ENCODE data around the gene KIF3B.
A peak's percentile ranks its signal among the peaks of the same experiment; 100 is the strongest.
"Not testable (repeated sequence)": the region's sequence is repeated elsewhere in the genome, so short reads cannot be mapped to it uniquely, and the experiment has no call there.

Gene KIF3B

DNA sequence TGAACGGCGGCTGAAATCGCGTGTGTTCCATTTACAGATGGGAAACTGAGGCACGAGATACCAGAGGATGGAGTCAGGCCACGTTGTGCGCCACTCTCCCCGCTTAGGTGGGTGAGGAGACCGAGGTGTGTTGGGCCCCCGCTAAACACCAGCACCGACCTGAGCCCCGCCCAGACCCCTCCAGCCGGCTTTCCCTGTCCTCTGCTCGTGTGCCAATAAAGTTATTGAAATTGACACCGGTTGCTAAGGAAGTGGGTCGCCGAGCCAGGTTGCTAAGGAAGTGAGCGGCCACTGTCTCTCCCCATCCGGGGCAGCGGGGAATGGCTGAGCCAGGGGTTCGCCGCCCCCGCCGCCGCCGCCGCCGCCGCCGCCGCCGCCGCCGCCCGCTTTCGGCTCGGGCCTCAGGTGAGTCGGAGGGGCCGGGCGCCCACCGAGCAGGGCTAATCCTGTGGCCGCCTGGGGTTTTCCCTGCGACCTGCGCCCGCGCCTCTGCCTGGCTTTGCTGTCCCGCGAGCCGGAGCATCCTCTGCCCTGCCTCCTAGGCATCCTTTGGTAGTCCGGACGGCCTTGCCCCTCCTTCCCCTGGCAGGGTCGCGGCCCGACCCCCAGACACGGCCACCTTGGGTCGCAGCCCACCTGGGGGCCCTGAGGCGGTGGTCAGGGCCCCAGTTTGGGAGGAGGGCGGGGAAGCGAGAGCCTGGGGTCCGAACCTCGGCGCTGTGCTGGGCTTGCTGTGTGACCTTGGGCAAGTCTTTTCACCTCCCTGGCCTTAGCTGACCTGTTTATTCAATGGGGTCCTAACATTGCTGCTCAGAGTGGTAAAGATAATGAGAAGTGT lies at the start of gene KIF3B:
Gene KIF3B (plus strand): TSS at position 291 of the 838 bp plus-strand sequence. CDS start 32,127 bp downstream, outside the sequence.
- DNase-seq, result peak; percentile 93

DNA sequence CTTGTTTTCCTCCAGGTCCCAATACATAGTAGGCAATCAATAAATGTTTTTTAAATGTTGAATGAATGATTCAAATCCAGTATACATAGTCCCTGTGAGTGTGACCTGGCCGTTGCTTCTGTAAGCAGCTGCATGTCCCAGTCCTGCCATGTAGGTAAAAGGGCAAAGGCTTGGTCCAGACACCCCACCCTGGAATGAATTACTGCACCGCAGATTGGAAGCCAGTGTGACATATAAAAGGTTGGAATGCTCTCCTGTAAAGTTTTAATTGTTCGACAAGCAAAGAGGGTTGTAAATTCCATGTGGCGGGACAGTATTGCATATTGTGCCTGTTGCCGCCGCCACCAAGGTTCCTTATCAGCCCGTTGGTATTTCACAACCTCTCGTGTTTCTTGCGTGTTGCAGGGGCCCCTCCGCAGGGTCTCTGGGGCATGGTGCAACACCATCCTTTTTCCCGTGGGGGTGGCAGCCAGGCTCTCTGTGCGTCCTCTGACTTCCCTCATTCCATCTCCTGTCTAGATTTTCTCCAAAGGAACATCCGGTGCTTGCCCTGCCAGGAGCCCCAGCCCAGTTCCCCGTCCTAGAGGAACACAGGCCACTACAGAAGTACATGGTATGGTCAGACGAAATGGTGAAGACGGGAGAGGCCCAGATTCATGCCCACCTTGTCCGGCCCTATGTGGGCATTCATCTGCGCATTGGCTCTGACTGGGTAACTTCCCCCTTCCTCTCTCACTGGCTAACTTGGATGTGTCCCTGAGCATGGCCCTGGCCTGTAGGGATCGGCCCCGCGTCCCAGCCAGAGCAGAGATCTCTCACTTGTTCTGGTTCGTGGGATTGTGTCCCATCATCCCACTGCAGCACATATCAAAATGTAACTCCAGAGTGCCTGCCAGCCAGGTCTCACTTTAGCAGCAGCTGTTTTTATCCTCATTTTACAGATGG lies 49.4 kb upstream of the KIF3B start:
- no peak for DNase-seq

DNA sequence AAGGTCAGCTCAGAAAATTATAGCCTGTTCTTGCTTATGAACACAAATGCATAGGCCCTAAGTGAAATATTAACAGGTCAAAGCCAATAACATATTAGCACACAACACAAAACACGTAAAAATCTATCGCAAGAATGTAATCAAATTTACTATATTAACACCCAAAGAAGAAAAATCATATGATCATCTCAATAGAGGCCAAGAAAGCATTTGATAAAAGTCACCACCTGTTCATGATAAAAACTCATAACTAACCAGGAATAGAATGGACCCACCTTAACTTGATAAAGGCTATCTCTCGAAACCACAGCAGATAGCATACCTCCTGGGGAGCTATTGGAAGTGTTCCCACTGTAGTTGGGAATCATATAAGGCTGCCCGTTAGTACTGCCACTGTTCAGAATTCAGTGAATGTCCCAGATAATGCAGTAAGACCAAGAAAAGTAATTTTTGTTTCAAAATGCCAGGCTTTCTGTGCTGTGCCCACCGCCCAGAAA lies 48.2 kb upstream of the KIF3B start:
- no peak for DNase-seq

DNA sequence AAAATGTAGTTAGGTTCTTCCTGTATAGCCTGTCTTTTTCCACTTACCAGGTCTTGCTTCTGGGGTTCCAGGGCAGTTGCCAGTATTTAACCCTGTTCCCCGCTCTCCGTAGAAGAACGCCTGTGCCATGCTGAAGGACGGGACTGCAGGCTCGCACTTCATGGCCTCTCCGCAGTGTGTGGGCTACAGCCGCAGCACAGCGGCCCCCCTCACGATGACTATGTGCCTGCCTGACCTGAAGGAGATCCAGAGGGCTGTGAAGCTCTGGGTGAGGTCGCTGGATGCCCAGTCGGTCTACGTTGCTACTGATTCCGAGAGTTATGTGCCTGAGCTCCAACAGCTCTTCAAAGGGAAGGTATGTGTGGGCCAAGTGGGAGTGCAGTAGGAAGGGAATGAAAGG lies 46.7 kb upstream of the KIF3B start:
- DNase-seq, result no peak

DNA sequence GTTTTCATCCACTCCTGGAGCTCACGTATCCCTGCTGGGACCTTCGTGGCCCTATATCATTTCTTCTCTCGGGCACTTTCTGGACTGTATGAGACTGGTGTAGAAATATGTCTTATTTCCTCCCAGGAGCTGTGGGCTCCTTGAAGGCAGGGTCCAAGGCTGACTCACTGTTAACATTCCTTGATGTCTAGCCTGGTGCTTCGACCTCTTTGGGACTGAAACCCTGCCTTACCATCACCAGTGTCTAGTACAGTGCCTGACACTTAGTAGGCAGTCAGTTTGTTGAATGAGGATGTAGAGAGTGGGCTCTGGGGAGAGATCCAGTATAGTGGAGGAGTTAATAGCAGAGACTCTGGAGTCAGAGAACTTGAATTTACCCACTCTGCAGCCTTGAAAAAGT lies 46.2 kb upstream of the KIF3B start:
- DNase-seq, result no peak

DNA sequence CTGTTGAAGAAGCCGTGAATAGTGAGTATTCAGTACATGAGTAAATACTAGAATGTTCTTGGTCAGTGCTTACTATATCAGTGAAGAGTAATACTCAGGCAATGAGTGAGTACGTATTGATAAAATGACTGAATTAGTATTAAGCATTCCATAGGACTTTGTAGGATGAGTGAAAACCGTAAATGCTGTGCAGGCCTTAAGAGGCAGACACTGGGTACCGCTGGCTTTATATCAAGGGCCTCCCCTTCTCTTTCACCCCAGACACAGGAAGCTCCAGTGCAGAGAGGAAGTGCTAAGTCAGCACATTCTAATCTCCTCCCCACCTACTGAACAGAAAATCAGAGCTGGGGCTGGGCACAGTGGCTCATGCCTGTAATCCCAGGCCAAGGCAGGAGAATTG lies 45.6 kb upstream of the KIF3B start:
- DNase-seq, result no peak

DNA sequence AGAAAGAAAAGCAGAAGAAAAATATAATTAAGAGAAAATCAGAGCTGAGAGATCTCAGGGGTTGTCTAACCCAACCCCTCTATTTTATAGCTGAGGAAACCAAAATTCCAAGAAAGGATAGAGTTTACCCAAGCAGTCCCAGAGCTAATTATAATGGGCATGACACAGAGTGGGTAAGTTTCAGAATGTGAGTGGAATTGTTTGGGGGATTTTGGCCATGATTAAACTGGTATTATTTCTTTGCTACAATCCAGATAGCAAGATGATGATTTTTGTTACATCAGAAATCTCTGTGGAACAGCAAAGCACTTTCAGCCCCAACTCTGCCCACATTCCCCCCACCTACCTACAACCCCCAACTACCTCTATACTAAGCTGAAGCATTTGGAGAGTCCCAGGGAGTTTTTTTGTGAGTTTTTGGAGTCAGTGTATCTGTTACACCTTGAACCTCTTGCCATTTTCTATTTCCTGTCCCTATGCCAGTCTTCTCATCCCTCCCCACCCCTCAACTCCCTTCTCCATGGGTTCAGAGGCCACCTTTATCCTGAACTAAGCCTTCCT lies 45.0 kb upstream of the KIF3B start:
- DNase-seq, result no peak

DNA sequence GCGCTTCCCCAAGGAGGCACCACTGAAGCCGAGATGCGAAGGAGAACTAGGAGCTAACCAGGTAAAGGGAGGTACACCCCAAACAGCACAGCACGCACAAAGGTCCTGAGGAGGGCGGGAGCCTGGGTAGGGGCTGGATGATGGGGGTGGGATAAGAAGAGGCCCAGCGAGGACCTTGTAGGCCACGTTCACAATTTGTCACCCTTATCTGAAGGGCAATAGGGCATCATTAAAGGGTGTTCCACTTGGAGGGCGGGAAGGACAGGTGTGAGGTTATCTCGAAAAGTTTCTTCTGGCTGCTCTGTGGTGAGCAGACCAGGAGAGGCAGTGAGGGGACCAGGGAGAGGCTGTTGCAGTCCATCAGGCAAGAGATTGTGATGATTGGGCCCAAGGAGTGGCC lies 44.2 kb upstream of the KIF3B start:
- DNase-seq, result no peak

DNA sequence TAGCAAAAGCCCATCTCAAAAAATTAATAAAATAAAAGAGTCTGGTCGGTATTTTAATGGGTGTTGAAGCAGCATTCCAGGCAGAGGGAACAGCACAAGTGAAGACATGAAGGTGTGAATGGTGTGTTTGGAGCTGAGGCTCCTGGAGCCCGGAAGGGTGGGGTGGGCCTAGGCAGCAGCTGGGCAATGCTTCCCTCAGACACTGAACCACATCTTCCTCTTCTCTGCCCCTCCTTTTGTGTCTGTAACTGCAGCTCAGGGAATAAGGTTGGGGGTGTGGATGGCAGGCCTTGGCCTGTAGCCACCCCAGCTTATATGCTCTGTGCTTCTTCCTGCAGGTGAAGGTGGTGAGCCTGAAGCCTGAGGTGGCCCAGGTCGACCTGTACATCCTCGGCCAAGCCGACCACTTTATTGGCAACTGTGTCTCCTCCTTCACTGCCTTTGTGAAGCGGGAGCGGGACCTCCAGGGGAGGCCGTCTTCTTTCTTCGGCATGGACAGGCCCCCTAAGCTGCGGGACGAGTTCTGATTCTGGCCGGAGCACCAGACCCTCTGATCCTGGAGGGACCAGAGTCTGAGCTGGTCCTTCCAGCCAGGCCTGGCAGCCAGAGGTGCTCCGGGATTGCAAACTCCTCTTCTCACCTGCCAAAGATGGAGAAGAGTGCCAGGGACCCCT lies 43.2 kb upstream of the KIF3B start:
- no peak for DNase-seq

DNA sequence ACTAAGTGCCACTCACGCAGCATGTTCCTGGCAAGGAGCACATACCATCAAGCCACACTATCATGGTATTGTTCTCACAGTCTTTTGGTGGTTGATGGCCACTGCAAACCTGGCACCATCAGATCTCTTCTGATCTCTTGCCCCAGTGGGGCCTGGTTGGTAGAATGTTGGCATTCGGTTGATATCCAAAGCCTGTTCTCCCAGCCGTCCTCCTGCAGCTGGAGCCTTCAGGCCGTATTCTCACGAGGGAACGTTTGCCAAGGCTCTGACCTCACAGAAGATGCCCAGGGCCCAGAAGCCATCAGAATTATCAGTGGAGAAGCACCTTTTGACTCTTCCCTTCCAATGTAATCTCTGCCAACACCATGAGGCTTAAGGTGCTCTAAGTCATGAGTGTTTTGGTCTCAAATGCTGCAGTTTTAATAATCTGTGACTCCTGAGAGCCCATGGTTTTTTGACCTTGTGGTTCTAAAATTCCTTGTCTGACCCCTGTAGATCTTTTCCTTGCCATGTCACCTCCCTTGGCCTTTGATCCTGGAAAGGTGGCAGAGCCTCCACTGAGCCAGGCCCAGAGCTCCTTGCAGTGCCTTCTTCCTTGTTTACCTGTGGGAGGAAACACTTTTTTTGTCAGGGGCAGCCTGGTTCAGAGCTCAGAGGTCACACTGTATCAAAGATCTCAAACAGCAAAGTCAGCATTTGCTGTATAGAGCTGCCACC lies 42.0 kb upstream of the KIF3B start:
- DNase-seq, result no peak

DNA sequence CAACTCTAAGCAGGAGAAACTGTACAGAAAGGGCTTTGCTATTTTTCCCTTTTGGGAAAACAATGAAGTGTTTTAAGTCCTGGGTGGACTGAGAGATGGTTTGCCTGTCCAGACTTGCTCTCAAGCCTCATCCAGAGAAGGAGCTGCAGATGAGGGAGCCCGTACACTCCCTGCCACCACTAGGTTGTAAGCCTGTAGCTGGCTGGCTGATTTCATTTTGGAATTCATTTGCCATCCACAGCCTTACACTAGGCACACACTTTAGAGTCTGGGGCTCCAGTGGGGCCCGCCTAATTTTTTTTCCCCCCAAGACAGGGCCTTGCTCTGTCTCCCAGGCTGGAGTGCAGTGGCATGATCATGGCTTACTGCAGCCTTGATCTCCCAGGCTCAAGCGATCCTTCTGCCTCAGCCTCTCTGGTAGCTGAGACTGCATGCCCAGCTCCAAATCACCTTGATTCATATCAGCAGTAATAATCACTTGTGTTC lies 41.4 kb upstream of the KIF3B start:
- DNase-seq, result no peak

DNA sequence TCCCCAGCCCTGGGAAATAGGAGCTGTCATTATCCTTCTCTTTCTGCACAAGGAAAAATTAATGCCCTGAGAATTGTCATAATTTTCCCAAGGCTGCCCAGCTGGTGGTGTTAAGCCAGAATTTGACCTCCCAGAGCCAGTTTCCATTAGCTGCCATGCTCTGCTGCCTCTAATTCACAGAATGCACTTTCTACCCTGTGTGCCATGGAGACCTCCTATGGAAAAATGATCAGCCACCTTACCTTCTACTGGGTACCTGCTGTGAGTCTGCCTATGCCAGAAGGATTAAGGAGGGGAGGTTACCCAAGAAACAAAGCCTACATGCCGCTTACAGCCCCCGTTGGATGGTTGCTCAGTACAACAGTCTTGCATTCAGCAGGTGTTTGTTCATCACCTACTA lies 40.6 kb upstream of the KIF3B start:
- DNase-seq, result no peak

DNA sequence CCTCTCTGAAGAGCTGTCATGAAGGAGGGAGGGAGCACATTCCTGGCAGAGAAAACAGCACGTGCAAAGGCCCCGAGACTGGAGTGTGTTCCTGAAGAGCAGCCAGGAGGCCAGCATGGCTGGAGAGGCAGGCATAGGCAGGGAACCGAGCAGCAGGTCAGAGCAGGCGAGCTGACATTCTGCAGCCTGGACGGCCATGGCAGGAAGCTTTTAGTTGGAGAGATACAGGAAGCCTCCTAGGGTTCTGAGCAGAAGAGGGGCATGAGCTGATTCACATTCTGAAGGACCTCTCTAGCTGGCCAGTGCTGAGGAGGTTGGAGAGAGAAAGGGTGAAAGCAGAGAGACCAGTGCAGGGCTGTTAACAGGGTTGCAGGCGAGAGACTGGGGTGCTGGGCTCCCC lies 40.0 kb upstream of the KIF3B start:
- DNase-seq, result no peak

DNA sequence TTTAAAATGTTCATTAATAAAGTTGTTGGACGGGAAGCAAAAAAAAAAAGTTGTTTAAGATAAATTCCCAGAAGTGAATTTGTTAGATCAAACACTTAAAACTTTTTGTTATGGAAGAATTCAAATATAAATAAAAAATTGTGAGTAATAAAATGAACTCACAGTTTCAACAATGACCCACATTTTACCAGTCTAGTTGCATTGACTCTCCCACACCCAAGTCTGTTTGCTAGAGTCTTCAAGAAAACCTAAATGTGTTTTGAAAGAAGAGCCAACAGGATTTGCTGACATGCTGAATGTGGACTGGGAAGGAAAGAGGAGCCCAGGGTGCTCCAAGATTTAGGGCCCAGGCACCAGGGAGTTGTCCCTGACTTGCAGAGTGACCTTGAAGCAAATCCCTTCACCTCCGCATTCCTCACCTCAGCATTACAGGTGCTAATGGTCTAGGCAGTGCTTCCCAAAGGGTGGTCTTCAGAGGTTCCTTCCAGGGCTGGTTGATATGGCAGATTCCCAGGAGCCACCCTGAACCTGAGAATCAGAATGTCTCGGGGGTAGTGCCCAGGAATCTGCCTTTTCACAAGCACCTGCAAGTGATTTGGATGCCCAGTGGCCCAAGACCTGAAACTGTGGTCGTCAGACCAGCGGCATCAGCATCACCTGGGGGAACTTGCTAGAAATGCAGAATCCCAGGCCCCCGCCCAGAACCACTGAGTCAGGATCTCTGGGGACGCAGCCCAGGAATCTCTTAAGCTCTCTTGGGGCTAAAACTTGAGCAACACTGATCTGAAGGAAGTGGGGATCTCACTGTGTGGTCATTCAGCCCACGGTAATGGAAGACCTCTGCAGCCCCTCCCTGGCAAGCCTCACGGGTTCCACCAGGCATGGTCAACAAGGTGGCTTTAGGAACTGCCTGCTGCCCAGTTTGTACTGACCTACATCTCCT lies 38.7 kb upstream of the KIF3B start:
- no peak for DNase-seq

DNA sequence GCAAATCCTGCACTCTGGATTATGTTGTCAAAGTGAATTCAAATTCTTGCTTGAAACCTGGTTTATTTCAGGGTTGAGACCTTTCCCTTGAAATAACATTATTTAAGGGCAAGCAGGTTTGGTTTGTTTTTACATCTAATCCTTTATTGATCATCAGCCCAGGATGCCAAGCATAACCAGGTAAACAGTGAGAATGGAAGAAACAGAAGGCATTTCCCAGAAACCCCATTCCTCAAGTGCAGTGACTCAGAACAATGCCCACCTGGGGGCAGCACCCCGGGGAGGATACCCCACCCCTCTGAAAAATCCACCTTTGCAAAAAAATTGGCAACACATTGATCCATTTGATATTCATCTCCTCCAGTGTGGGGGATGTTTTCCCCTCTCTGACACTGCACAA lies 37.2 kb upstream of the KIF3B start:
- no peak for DNase-seq

DNA sequence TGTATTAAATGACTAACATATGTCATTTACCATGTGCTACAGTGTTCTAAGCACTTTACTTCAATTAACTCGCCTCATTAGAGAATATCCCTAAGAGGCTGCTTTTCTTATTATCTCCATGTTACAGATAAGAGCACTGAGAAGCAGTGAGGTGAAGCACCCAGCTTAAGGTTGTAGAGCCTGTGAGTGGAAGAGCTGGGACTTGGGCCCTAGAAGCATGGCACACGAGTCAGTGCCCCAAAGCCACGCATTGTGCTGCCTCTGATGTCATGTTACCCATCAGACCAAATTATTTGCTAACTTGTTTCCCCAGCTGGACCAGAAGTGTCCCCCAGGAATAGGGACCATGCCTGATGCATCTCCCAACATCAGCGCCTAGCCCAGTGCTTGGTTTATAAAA lies 35.6 kb upstream of the KIF3B start:
- no peak for DNase-seq

DNA sequence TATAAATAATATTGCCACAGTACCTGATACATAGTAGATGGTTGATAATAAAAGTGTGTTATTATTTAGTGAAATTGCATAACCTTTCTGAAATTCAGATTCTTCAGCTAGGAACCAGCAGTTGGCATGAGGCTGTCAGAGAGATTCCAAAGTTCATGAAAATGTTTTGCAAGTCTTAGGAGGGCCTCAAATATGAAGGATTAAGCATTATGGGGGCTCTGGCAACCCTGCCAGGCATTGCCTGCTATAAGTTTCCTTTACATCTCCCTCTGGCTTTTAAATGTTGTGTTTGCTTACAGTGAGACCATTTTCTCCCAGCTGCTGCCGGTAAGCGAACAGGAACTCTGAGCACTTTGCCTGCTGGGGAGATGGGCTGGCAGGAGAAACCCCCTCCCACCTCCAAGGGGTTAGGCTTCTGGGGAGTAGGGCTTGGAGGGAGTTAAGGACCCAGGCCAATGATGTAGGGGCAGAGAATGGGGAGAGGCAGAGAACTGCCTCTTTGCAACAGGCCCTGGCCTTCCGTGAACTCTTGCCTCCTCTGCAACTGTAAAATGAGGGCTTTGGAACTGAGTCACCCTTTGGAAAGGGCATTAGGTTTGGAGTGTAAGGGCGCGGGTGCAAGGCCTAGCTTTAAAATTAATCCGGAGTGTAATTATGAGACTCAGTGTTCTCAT lies 33.2 kb upstream of the KIF3B start:
- no peak for DNase-seq

DNA sequence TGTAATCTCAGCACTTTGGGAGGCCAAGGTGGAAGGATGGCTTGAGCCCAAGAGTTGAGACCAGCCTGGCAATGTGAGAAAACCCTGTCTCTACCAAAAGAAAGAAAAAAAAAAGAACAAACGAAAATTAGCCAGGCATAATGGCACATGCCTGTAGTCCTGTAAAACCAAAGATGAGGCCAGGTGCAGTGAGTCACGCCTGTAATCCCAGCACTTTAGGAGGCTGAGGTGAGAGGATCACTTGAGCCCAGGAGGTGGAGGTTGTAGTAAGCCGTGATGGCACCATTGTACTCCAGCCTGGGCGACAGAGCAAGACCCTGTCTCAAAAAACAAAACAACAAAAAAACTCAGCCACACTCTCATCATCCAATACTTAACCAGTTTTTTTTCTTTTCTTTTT lies 32.5 kb upstream of the KIF3B start:
- no peak for DNase-seq

DNA sequence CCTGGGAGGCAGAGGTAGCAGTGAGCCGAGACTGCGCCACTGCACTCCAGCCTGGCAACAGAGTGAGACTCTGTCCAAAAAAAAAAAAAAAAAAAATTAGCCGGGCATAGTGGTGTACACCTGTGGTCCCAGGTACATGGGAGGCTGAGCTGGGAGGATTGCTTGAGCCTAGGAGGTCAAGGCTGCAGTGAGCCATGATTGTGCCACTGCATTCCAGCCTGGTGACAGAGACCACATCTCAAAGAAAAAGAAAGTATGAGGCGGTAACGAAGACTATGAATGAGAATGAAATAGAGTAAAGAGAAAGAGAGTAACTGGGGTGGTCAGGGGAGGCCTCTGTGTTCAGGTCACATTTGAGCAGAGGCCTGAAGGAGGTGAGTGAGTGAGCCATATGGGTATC lies 31.2 kb upstream of the KIF3B start:
- not testable (repeated sequence) for DNase-seq

DNA sequence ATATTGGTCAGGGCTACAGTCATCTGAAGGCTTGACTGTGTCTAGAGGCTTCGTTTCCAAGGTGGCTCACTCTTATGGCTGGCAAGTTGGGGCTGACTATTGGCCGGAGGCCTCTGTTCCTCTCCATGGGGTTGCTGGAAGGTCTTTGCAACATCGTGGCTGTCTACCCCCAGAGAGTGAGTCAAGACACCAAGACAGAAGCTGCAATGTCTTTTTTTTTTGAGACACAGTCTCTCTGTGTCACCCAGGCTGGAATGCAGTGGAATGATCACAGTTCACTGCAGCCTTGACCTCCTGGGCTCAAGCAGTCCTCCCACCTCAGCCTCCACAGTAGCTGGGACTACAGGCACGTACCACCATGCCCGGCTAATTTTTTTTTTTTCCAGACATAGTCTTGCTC lies 29.4 kb upstream of the KIF3B start:
- no peak for DNase-seq
